Measurements from ENCODE around the gene ARHGDIB. TPM values are rescaled to one million over a fixed set of nuclear protein-coding genes. Genes with fewer than 3 reads are reported as not detected.

ARHGDIB gene
- total and polyA plus RNA-seq, 4 donors: 31.7 to 58.1 (median 38.6) TPM

DNA sequence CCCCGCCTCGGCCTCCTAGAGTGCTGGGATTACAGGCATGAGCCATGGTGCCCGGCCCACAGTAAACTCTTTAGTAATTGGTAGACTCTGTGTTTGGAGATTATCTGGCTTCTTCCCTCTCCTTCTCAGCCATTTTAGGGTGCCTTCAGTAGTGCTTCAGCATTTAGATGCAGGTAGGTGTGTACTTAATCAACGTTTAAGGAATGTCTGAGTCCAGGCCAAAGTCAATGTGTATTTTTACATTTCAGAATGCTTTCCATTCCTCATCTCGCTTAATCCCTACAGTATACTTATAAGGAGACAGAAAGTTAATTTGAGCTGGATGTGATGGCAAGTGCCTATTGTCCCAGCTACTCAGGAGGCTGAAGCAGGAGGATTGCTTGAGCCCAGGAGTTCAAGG, 55.3 kb downstream of the ARHGDIB start:
- no peaks in the 10 kb centered on the region for H3K36me3 ChIP-seq (ENCODE audit: control insufficient read depth, insufficient read depth, low read length)
- H3K4me1 ChIP-seq (ENCODE audit: control insufficient read depth, insufficient read depth, low read length): no peaks in the 10 kb centered on the region
- WGBS (ENCODE audit: insufficient coverage): 94% methylated on average over 3 of the region's 5 CpGs
- no peaks in the 10 kb centered on the region for H3K27me3 ChIP-seq (ENCODE audit: control insufficient read depth, insufficient read depth, low read length)
- H3K9me3 ChIP-seq (ENCODE audit: control insufficient read depth, insufficient read depth, low read length): no peaks in the 10 kb centered on the region
- no peak for DNase-seq (ENCODE audit: low read depth in 4 of 6, low spot score in 6 of 6)
- no peak overlapping the region for H3K4me3 ChIP-seq (ENCODE audit: low read depth, low read length)
- H3K27ac ChIP-seq (ENCODE audit: low read depth, low read length): no peak overlapping the region

- Histone ChIP-seq H3K4me3 (ENCODE audit: low read depth, low read length) (no peak overlapping the region), H3K27me3 (ENCODE audit: control insufficient read depth, insufficient read depth, low read length) (no peaks in the 10 kb centered on the region), H3K9me3 (ENCODE audit: control insufficient read depth, insufficient read depth, low read length) (no peaks in the 10 kb centered on the region), H3K4me1 (ENCODE audit: control insufficient read depth, insufficient read depth, low read length) (no peaks in the 10 kb centered on the region), H3K36me3 (ENCODE audit: control insufficient read depth, insufficient read depth, low read length) (no peaks in the 10 kb centered on the region), H3K27ac (ENCODE audit: low read depth, low read length) (no peak overlapping the region)
- 80% methylated on average over 1 of the region's 5 CpGs for WGBS (ENCODE audit: insufficient coverage)
- DNase-seq (ENCODE audit: low read depth in 4 of 6, low spot score in 6 of 6): no peak
Measured at GRCh38 chr12:14905269-14906004, 56.0 kb downstream of the ARHGDIB start.

- Histone ChIP-seq H3K4me1 (ENCODE audit: control insufficient read depth, insufficient read depth, low read length) (no peaks in the 10 kb centered on the region), H3K4me3 (ENCODE audit: low read depth, low read length) (no peak overlapping the region), H3K27me3 (ENCODE audit: control insufficient read depth, insufficient read depth, low read length) (no peaks in the 10 kb centered on the region), H3K9me3 (ENCODE audit: control insufficient read depth, insufficient read depth, low read length) (no peaks in the 10 kb centered on the region), H3K27ac (ENCODE audit: low read depth, low read length) (no peak overlapping the region), H3K36me3 (ENCODE audit: control insufficient read depth, insufficient read depth, low read length) (no peaks in the 10 kb centered on the region)
- WGBS (ENCODE audit: insufficient coverage): 94% methylated on average over 4 of the region's 8 CpGs
- DNase-seq (ENCODE audit: low read depth in 4 of 6, low spot score in 6 of 6): no peak
Measured at GRCh38 chr12:14904854-14905253, 56.5 kb downstream of the ARHGDIB start.

DNA sequence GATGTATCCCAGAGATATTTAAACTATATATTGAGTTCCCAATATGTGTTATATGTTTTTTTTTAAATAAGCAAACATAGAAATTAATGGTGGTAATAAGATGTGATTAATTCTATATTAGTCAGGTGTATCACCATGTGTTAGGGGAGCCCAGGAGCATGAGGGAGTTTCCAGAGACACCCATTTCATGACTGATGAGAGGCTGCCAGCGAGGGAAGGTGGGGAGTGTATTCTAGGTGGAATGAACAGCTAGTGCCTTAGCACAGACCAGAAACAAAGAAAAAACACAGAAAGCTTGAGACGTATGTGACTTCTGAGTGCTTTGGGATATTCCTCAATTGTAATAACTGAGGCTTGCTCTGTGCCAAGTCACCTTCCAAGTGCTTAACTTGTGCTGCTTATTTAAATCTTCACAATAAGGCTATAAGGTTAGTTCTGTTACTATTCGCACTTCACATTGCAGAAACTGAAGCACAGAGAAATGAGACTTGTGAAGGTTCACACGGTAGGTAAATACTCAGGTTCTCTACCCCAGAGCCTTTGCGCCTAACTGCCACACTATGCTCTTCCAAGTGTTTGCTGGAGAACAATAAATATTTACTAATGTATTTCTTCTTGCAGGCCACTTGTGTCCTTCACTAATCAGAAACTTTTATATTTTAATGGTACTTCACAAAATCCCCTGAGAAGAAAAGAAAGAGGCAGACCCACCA, 57.9 kb downstream of the ARHGDIB start:
- H3K9me3 ChIP-seq (ENCODE audit: control insufficient read depth, insufficient read depth, low read length): no peaks in the 10 kb centered on the region
- 96% methylated on average over 4 of the region's 5 CpGs for WGBS (ENCODE audit: insufficient coverage)
- no peaks in the 10 kb centered on the region for H3K4me1 ChIP-seq (ENCODE audit: control insufficient read depth, insufficient read depth, low read length)
- H3K27me3 ChIP-seq (ENCODE audit: control insufficient read depth, insufficient read depth, low read length): no peaks in the 10 kb centered on the region
- H3K27ac ChIP-seq (ENCODE audit: low read depth, low read length): no peak overlapping the region
- H3K4me3 ChIP-seq (ENCODE audit: low read depth, low read length): no peak overlapping the region
- DNase-seq (ENCODE audit: low read depth in 4 of 6, low spot score in 6 of 6): no peak
- H3K36me3 ChIP-seq (ENCODE audit: control insufficient read depth, insufficient read depth, low read length): no peaks in the 10 kb centered on the region

GRCh38 chr12:14902465-14902864, 58.9 kb downstream of the ARHGDIB start:
- H3K27ac ChIP-seq (ENCODE audit: low read depth, low read length): no peak overlapping the region
- H3K9me3 ChIP-seq (ENCODE audit: control insufficient read depth, insufficient read depth, low read length): no peaks in the 10 kb centered on the region
- no peaks in the 10 kb centered on the region for H3K36me3 ChIP-seq (ENCODE audit: control insufficient read depth, insufficient read depth, low read length)
- DNase-seq (ENCODE audit: low read depth in 4 of 6, low spot score in 6 of 6): no peak
- H3K4me1 ChIP-seq (ENCODE audit: control insufficient read depth, insufficient read depth, low read length): no peaks in the 10 kb centered on the region
- no peaks in the 10 kb centered on the region for H3K27me3 ChIP-seq (ENCODE audit: control insufficient read depth, insufficient read depth, low read length)
- no CpG with 5 or more reads among the region's 2 CpGs for WGBS (ENCODE audit: insufficient coverage)
- H3K4me3 ChIP-seq (ENCODE audit: low read depth, low read length): no peak overlapping the region

GRCh38 chr12:14901228-14901562, 60.2 kb downstream of the ARHGDIB start:
- no peak overlapping the region for H3K27ac ChIP-seq (ENCODE audit: low read depth, low read length)
- H3K36me3 ChIP-seq (ENCODE audit: control insufficient read depth, insufficient read depth, low read length): no peaks in the 10 kb centered on the region
- no peaks in the 10 kb centered on the region for H3K4me1 ChIP-seq (ENCODE audit: control insufficient read depth, insufficient read depth, low read length)
- no peaks in the 10 kb centered on the region for H3K9me3 ChIP-seq (ENCODE audit: control insufficient read depth, insufficient read depth, low read length)
- WGBS (ENCODE audit: insufficient coverage): no CpG with 5 or more reads among the region's 1 CpG
- DNase-seq (ENCODE audit: low read depth in 4 of 6, low spot score in 6 of 6): no peak
- H3K4me3 ChIP-seq (ENCODE audit: low read depth, low read length): no peak overlapping the region
- no peaks in the 10 kb centered on the region for H3K27me3 ChIP-seq (ENCODE audit: control insufficient read depth, insufficient read depth, low read length)

DNA sequence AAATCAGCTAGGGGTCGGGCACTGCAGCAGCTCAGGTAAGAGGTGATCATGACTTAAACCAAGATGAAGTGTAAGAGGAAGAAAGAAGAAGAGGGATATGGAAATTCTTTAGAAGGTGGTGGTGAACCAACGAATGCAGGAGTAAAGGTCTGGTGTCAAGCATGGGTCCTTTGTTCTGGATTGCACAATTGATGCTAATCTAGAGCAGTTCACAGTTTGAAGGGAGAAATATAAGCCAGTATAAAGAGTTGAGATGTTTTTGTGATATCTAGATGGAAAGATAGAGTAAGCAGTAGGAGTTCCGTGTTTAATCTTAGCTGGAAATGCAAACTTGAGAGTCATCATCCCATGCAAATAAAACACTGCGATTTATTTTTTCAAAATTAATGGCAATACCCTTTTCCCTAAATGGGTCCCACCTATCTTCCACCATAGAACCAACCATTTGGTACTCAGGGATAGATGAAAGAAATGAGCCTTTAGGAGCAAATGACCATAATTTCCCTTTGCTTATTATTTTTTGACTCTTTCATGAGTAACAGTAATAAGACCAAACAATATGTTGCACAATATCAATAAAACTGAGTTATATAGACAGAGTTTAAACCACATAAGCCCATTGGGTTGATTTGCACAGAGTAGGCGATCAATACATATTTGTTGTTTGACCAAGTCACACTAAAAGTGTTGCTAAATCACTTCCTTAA, 60.7 kb downstream of the ARHGDIB start:
- no peak overlapping the region for H3K27ac ChIP-seq (ENCODE audit: low read depth, low read length)
- H3K27me3 ChIP-seq (ENCODE audit: control insufficient read depth, insufficient read depth, low read length): no peaks in the 10 kb centered on the region
- H3K4me3 ChIP-seq (ENCODE audit: low read depth, low read length): no peak overlapping the region
- H3K9me3 ChIP-seq (ENCODE audit: control insufficient read depth, insufficient read depth, low read length): no peaks in the 10 kb centered on the region
- H3K4me1 ChIP-seq (ENCODE audit: control insufficient read depth, insufficient read depth, low read length): no peaks in the 10 kb centered on the region
- H3K36me3 ChIP-seq (ENCODE audit: control insufficient read depth, insufficient read depth, low read length): no peaks in the 10 kb centered on the region
- WGBS (ENCODE audit: insufficient coverage): 95% methylated on average over 4 of the region's 5 CpGs
- DNase-seq (ENCODE audit: low read depth in 4 of 6, low spot score in 6 of 6): no peak

GRCh38 chr12:14896521-14897169, 64.8 kb downstream of the ARHGDIB start:
- Histone ChIP-seq H3K36me3 (ENCODE audit: control insufficient read depth, insufficient read depth, low read length) (no peaks in the 10 kb centered on the region), H3K4me1 (ENCODE audit: control insufficient read depth, insufficient read depth, low read length) (no peaks in the 10 kb centered on the region), H3K27me3 (ENCODE audit: control insufficient read depth, insufficient read depth, low read length) (no peaks in the 10 kb centered on the region), H3K9me3 (ENCODE audit: control insufficient read depth, insufficient read depth, low read length) (no peaks in the 10 kb centered on the region), H3K4me3 (ENCODE audit: low read depth, low read length) (no peak overlapping the region), H3K27ac (ENCODE audit: low read depth, low read length) (peak overlapping the region; percentile 65)
- 61% methylated on average over 3 of the region's 7 CpGs for WGBS (ENCODE audit: insufficient coverage)
- peak in 2 of 6 donors; percentile 19 to 89 for DNase-seq (ENCODE audit: low read depth in 4 of 6, low spot score in 6 of 6)

DNA sequence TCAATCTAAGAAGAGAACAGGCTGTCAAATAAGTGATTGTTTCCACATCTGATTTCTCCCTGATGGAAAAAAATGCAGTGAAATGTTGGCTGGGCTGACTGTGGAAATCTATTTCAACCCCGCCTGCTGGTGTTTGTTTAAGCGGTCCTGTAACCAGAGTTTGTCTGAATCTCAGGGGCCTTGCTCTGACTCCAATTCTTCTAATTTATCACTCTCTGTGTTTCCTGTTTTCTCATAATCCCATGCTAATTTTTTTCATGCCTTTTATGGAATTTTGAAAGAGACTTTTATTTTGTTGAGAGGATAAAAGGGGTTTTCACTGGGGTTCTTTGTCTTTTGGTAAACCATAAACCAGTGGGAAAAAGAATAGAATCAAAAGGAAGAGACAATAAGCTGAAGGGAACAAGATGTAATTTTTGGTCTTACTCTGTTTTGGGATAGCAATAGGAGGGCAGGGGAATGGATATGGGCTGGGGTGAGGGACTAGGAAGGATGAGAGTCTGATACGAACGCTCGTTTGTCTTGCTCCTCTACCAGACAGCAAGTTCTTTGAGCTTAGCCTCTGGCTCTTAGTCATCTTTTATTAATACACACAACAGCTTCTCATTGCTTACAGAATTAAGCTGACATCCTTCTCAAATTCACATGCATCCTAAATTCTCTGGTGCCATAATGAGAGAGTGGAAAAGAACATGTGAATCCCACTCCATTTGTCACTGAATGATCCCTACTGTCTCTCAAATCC, 67.7 kb downstream of the ARHGDIB start:
- H3K9me3 ChIP-seq (ENCODE audit: control insufficient read depth, insufficient read depth, low read length): no peaks in the 10 kb centered on the region
- H3K4me1 ChIP-seq (ENCODE audit: control insufficient read depth, insufficient read depth, low read length): no peaks in the 10 kb centered on the region
- peak overlapping the region; percentile 49 for H3K27ac ChIP-seq (ENCODE audit: low read depth, low read length)
- peak in 1 of 6 donors; percentile 41 for DNase-seq (ENCODE audit: low read depth in 4 of 6, low spot score in 6 of 6)
- no peaks in the 10 kb centered on the region for H3K36me3 ChIP-seq (ENCODE audit: control insufficient read depth, insufficient read depth, low read length)
- H3K27me3 ChIP-seq (ENCODE audit: control insufficient read depth, insufficient read depth, low read length): no peaks in the 10 kb centered on the region
- H3K4me3 ChIP-seq (ENCODE audit: low read depth, low read length): no peak overlapping the region
- WGBS (ENCODE audit: insufficient coverage): no CpG with 5 or more reads among the region's 5 CpGs

All from spinal cord (tissue), 10 donors.